H1 (cell line): ENCODE data around the gene CRISPLD2. TPM values are rescaled to one million over a fixed set of nuclear protein-coding genes. Genes with fewer than 3 reads are reported as not detected.

ENCODE experiments used
- CTCF ChIA-PET: fragments of 300-600 bp; sonication (Branson Sonifier 250); formaldehyde crosslinking; loops from one replicate; lab custom pipeline; 2021; ENCODE audit not compliant: partially characterized antibody; lab: Charles Lee
- POLR2A ChIA-PET: fragments of 300-600 bp; sonication (Branson Sonifier 250); formaldehyde crosslinking; loops from one replicate; lab custom pipeline; 2021; ENCODE audit warnings: inconsistent platforms; ENCODE audit not compliant: partially characterized antibody; lab: Charles Lee
- DNase-seq, 2 experiments: peaks; one replicate each; pipeline versions ENCODE4 v3.0.0 to v3.0.0-alpha.2; 2010 to 2022; ENCODE audit warnings: low spot score in 2 of 2, low read depth in 1 of 2, mixed read lengths in 1 of 2
- FAIRE-seq: peaks from 2 replicates; lab custom pipeline; 2011; peaks lifted over from hg19 to GRCh38; lab: Jason Lieb, UNC
- H2AFZ ChIP-seq: 2 replicates; pipeline ENCODE4 v1.8.1; 2012; ENCODE audit warnings: low read length, inconsistent platforms
- H2AK5ac ChIP-seq: 2 replicates; pipeline ENCODE4 v1.6.1; 2013; ENCODE audit warnings: low read depth, low read length
- H2BK120ac ChIP-seq: replicated peaks from 2 replicates; pipeline ENCODE3; 2013; ENCODE audit warnings: low read depth, low read length, inconsistent platforms
- H2BK12ac ChIP-seq: 2 replicates; pipeline ENCODE4 v1.6.1; 2013; ENCODE audit warnings: low read depth, low read length
- H2BK15ac ChIP-seq: 2 replicates; pipeline ENCODE4 v1.6.1; 2013; ENCODE audit warnings: low read length
- H2BK20ac ChIP-seq: 2 replicates; pipeline ENCODE4 v1.6.1; 2013; ENCODE audit warnings: low read length
- H2BK5ac ChIP-seq: 2 replicates; pipeline ENCODE4 v1.6.1; 2013; ENCODE audit warnings: low read depth, low read length
- H3K14ac ChIP-seq: 2 replicates; pipeline ENCODE4 v1.6.1; 2013; ENCODE audit warnings: inconsistent platforms; ENCODE audit not compliant: insufficient read length
- H3K18ac ChIP-seq: 2 replicates; pipeline ENCODE4 v1.6.1; 2013; ENCODE audit warnings: low read length; ENCODE audit errors: extremely low read depth
- H3K23ac ChIP-seq: 2 replicates; pipeline ENCODE4 v1.6.1; 2013; ENCODE audit warnings: inconsistent platforms; ENCODE audit not compliant: insufficient read length
- H3K23me2 ChIP-seq: 2 replicates; pipeline ENCODE4 v1.6.1; 2013; ENCODE audit warnings: low read depth, low read length
- H3K27ac ChIP-seq: 2 replicates; pipeline ENCODE4 v1.6.1; 2011; ENCODE audit warnings: low read depth, low read length, inconsistent platforms
- H3K27me3 ChIP-seq, 4 experiments: replicated peaks in 1 of 4; 1 replicate in 1 of 4; 2 replicates in 3 of 4; pipeline versions ENCODE4 v1.6.1 to v1.8.1; 2011 to 2013; ENCODE audit warnings: low read length in 3 of 4, mild to moderate bottlenecking in 3 of 4, inconsistent platforms in 2 of 4, mixed read lengths in 2 of 4, moderate library complexity in 1 of 4; ENCODE audit not compliant: control insufficient read depth in 3 of 4, insufficient read depth in 3 of 4; ENCODE audit errors: extremely low read depth in 1 of 4
- H3K36me3 ChIP-seq, 4 experiments: 2 replicates each; pipeline versions ENCODE4 v1.6.1 to v1.8.1; 2011 to 2013; ENCODE audit warnings: mild to moderate bottlenecking in 4 of 4, low read length in 3 of 4, moderate library complexity in 2 of 4, control low read depth in 1 of 4, inconsistent platforms in 1 of 4; ENCODE audit not compliant: insufficient read depth in 4 of 4, control insufficient read depth in 2 of 4
- H3K4ac ChIP-seq: replicated peaks from 2 replicates; pipeline ENCODE3; 2013; ENCODE audit warnings: low read length, low read depth, mixed read lengths, inconsistent platforms; ENCODE audit not compliant: insufficient read length
- H3K4me1 ChIP-seq, 4 experiments: replicated peaks in 1 of 4; 1 replicate in 1 of 4; 2 replicates in 3 of 4; pipeline versions ENCODE4 v1.6.1 to v1.8.1; 2011 to 2013; ENCODE audit warnings: low read length in 3 of 4, inconsistent platforms in 2 of 4, mixed read lengths in 1 of 4; ENCODE audit not compliant: insufficient read depth in 4 of 4, control insufficient read depth in 3 of 4
- H3K4me2 ChIP-seq, 2 experiments: 2 replicates each; pipeline versions ENCODE4 v1.6.1 to v1.8.1; 2011 to 2013; ENCODE audit warnings: low read depth in 2 of 2, low read length in 2 of 2, control low read depth in 1 of 2, inconsistent platforms in 1 of 2, mild to moderate bottlenecking in 1 of 2; ENCODE audit not compliant: insufficient read depth in 1 of 2
- H3K4me3 ChIP-seq, 4 experiments: fragments of 200-600, 300-600 bp in 1 of 4; sonication (generic), shearing (Covaris generic), sonication (Bioruptor Twin) in 1 of 4; 2 replicates each; pipeline versions ENCODE4 v1.5.1 to v1.8.1; 2011 to 2016; ENCODE audit warnings: low read length in 4 of 4, low read depth in 3 of 4, control low read depth in 2 of 4, inconsistent platforms in 2 of 4, mild to moderate bottlenecking in 2 of 4, mixed read lengths in 1 of 4, moderate library complexity in 1 of 4; ENCODE audit not compliant: insufficient read depth in 2 of 4; ENCODE audit errors: extremely low read depth in 1 of 4
- H3K56ac ChIP-seq: replicated peaks from 2 replicates; pipeline ENCODE3; 2013; ENCODE audit warnings: low read depth, mild to moderate bottlenecking, mixed read lengths, low read length, inconsistent platforms; ENCODE audit not compliant: insufficient read length
- H3K79me1 ChIP-seq: 2 replicates; pipeline ENCODE4 v1.6.1; 2013; ENCODE audit warnings: low read depth, low read length, control low read depth
- H3K79me2 ChIP-seq, 2 experiments: 2 replicates each; pipeline versions ENCODE4 v1.6.1 to v1.8.1; 2012 to 2013; ENCODE audit warnings: low read length in 2 of 2, mild to moderate bottlenecking in 2 of 2, inconsistent platforms in 1 of 2; ENCODE audit not compliant: insufficient read depth in 2 of 2, control insufficient read depth in 1 of 2
- H3K9ac ChIP-seq, 4 experiments: replicated peaks in 1 of 4; 1 replicate in 1 of 4; 2 replicates in 3 of 4; pipeline versions ENCODE4 v1.6.1 to v1.8.1; 2011 to 2013; ENCODE audit warnings: low read depth in 3 of 4, low read length in 3 of 4, control low read depth in 2 of 4, mild to moderate bottlenecking in 2 of 4, moderate library complexity in 2 of 4, inconsistent platforms in 1 of 4; ENCODE audit errors: extremely low read depth in 1 of 4
- H3K9me3 ChIP-seq, 2 experiments: 2 replicates each; pipeline versions ENCODE4 v1.6.1 to v1.8.1; 2012 to 2013; ENCODE audit warnings: mild to moderate bottlenecking in 2 of 2, moderate library complexity in 2 of 2, control low read depth in 1 of 2, inconsistent platforms in 1 of 2, low read depth in 1 of 2, low read length in 1 of 2, mixed read lengths in 1 of 2; ENCODE audit not compliant: insufficient read depth in 2 of 2
- H4K20me1 ChIP-seq, 2 experiments: replicated peaks in 1 of 2; 2 replicates each; pipeline versions ENCODE3 to v1.8.1; 2011 to 2013; ENCODE audit warnings: inconsistent platforms in 2 of 2, low read length in 2 of 2, mild to moderate bottlenecking in 1 of 2; ENCODE audit not compliant: insufficient read depth in 2 of 2, control insufficient read depth in 1 of 2
- H4K5ac ChIP-seq: 2 replicates; pipeline ENCODE4 v1.6.1; 2013; ENCODE audit warnings: low read length, low read depth, mixed read lengths, inconsistent platforms; ENCODE audit not compliant: insufficient read length
- H4K8ac ChIP-seq: 2 replicates; pipeline ENCODE4 v1.8.0; 2013; ENCODE audit warnings: mild to moderate bottlenecking, moderate library complexity, low read length, inconsistent platforms; ENCODE audit not compliant: insufficient read depth; ENCODE audit errors: extremely low read depth
- H4K91ac ChIP-seq: replicated peaks from 2 replicates; pipeline ENCODE3; 2013; ENCODE audit warnings: low read length, mixed read lengths, inconsistent platforms; ENCODE audit not compliant: insufficient read length
- CREB1 ChIP-seq: IDR thresholded peaks from 2 replicates; pipeline ENCODE4 v1.6.1; 2012; ENCODE audit warnings: inconsistent platforms
- CTBP2 ChIP-seq: IDR thresholded peaks from 2 replicates; pipeline ENCODE4 v1.7.0; 2011; ENCODE audit warnings: borderline replicate concordance, mild to moderate bottlenecking, moderate library complexity, mixed read lengths, low read length; ENCODE audit not compliant: insufficient read depth, insufficient read length
- JUN ChIP-seq: IDR thresholded peaks from 2 replicates; pipeline ENCODE4 v1.6.1; 2011; ENCODE audit warnings: low read depth, mild to moderate bottlenecking, improper control_type of control experiment, low read length
- JUND ChIP-seq: IDR thresholded peaks from 2 replicates; pipeline ENCODE4 v1.6.1; 2011; ENCODE audit warnings: mild to moderate bottlenecking, improper control_type of control experiment, low read length
- NANOG ChIP-seq: IDR thresholded peaks from 2 replicates; pipeline ENCODE4 v1.6.1; 2011; ENCODE audit warnings: low read length, low read depth, mild to moderate bottlenecking, inconsistent platforms; ENCODE audit not compliant: insufficient read depth, poor library complexity, severe bottlenecking
- SIX5 ChIP-seq: IDR thresholded peaks from 2 replicates; pipeline ENCODE4 v1.6.1; 2011; ENCODE audit warnings: mild to moderate bottlenecking, low read depth, low read length
- TEAD4 ChIP-seq: IDR thresholded peaks from 2 replicates; pipeline ENCODE4 v1.6.1; 2012; ENCODE audit warnings: low read depth, low read length, inconsistent platforms, mixed read lengths
- WGBS, 2 experiments: shearing (Covaris generic) in 1 of 2; methylation state at CpG; one replicate each; pipeline versions ENCODE4 v1.1.6 to v1.1.7; 2013 to 2015; ENCODE audit warnings: low lambda C conversion rate in 2 of 2, mixed read lengths in 2 of 2, inconsistent platforms in 1 of 2, low coverage in 1 of 2, missing lambda C conversion rate in 1 of 2; ENCODE audit not compliant: insufficient replicate concordance in 2 of 2, insufficient coverage in 1 of 2, insufficient read length in 1 of 2; ENCODE audit errors: extremely low coverage in 1 of 2, missing lambda C conversion rate in 1 of 2; 5-methylcytosine and 5-hydroxymethylcytosine counted together
- polyA plus RNA-seq, 7 experiments: library from polyadenylated mRNA; depleted of rRNA in 3 of 7; stranded (reverse) in 5 of 7; unstranded in 2 of 7; fragments of >200 nt in 5 of 7; fragments of 200-250 nt in 2 of 7; gene quantifications; 1 replicate in 5 of 7; 2 replicates in 1 of 7; 4 replicates in 1 of 7; pipeline versions ENCODE4 v1.2.1 to v1.2.3, GENCODE V29; 2011 to 2013; ENCODE audit warnings: missing spikeins in 2 of 7, mixed read lengths in 2 of 7
- total RNA-seq: library from RNA; stranded (reverse); fragmentation: NEBNext Ultra II Directional; extraction: Animal tissue kit (Norgen Biotek cat#: 25700); gene quantifications from 2 replicates; pipeline ENCODE4 v1.2.1, GENCODE V29; 2021
- TF ChIP-seq, protein P1 (sequence below): IDR thresholded peaks from 2 replicates; pipeline ENCODE4 v1.6.1; 2011; ENCODE audit warnings: low read depth, mild to moderate bottlenecking, low read length; ENCODE audit not compliant: insufficient read depth

The CRISPLD2 gene
- total and polyA plus RNA-seq, 2 of the 8 experiments (the other 6 are each of a cell fraction or from before 2014, with no cell fraction given): 2.7 to 5.1 TPM

DNA sequence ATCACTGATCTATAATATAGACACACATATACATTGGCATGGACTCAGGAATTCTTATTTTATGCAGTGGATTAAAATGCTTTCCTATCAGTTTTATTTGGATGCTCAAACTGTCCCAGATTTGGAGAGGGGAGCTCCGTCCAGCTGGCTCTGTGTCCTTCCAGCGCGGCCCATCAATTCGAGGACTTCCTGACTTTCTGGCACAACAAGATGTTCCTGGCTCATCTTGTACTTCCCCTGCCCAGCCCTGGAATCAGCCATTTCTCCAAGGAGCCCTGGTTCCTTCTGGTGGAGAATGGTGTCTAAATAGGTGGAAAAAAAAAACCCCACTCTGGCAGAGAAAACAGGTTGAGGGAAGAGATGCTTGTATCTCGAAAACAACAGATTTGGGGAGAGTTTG lies 94.5 kb downstream of the CRISPLD2 start:
- Histone ChIP-seq H3K9ac (no peak overlapping the region), H3K56ac (no peak overlapping the region), H3K9me3 (no peaks in the 10 kb centered on the region), H4K20me1 (no peaks in the 10 kb centered on the region), H3K27me3 (no peaks in the 10 kb centered on the region), H4K5ac (no peak overlapping the region), H2BK20ac (no peak overlapping the region), H2BK120ac (no peak overlapping the region)
- DNase-seq: no peak
- CTCF ChIA-PET: interaction anchor here (1.1 to 3.3 kb wide), 2 partner anchors 11 to 57 kb away, joined by 5 to 20 read pairs; no protein-coding TSS in a partner anchor
- TF ChIP-seq NANOG (no peak), SIX5 (no peak), CTBP2 (no peak), TEAD4 (no peak), JUND (no peak), JUN (no peak), CREB1 (no peak)
- TF ChIP-seq, protein P1, sequence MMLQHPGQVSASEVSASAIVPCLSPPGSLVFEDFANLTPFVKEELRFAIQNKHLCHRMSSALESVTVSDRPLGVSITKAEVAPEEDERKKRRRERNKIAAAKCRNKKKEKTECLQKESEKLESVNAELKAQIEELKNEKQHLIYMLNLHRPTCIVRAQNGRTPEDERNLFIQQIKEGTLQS: no peak
- TF ChIP-seq, all 59 proteins: peak for 0
- Histone ChIP-seq H3K79me2 (no peaks in the 10 kb centered on the region), H2BK12ac (no peak overlapping the region), H3K4me2 (no peak overlapping the region), H3K27ac (no peak overlapping the region), H3K23me2 (no peaks in the 10 kb centered on the region; the same call in 1 of the 2 replicates), H2AK5ac (no peak overlapping the region), H4K8ac (no peak overlapping the region), H3K4me3 (no peak overlapping the region), H3K79me1 (no peaks in the 10 kb centered on the region), H2BK15ac (no peak overlapping the region), H3K14ac (no peak overlapping the region), H4K91ac (no peak overlapping the region), H2BK5ac (no peak overlapping the region), H3K23ac (no peak overlapping the region), H3K4me1 (no peaks in the 10 kb centered on the region; a peak in 1 of 7 replicates), H3K4ac (no peak overlapping the region), H2AFZ (no peak overlapping the region), H3K18ac (no peak overlapping the region), H3K36me3 (no peaks in the 10 kb centered on the region)
- FAIRE-seq: no peak
- POLR2A ChIA-PET: no interaction called here
- 98% methylated on average over 5 of the region's 5 CpGs; no CpG with 5 or more reads in 1 of the 2 experiments for WGBS, 2 experiments
